Esophagus muscularis mucosa (tissue), 4 donors: ENCODE results near the gene LEMD3.

Experiments
- CTCF ChIP-seq, 3 experiments: fragments of 200-600 bp in 2 of 3; fragments of 450-650 bp in 1 of 3; sonication (generic) in 2 of 3; IDR thresholded peaks; one replicate each; pipeline ENCODE4 v1.5.1; 2017 to 2019; ENCODE audit warnings: antibody characterized with exemption in 3 of 3, mild to moderate bottlenecking in 2 of 3, moderate library complexity in 1 of 3
- EP300 ChIP-seq: sonication (generic); formaldehyde crosslinking; IDR thresholded peaks from one replicate; pipeline ENCODE4 v1.6.1; 2017; ENCODE audit warnings: antibody characterized with exemption
- POLR2A ChIP-seq: fragments of 450-650 bp; IDR thresholded peaks from one replicate; pipeline ENCODE4 v1.6.1; 2017; ENCODE audit warnings: antibody characterized with exemption, moderate library complexity, mild to moderate bottlenecking, low read depth
- POLR2AphosphoS5 ChIP-seq, 2 donors: sonication (generic); formaldehyde crosslinking; IDR thresholded peaks; one replicate each; pipeline ENCODE4 v1.6.1; 2017; ENCODE audit warnings: antibody characterized with exemption in 2 of 2

DNA sequence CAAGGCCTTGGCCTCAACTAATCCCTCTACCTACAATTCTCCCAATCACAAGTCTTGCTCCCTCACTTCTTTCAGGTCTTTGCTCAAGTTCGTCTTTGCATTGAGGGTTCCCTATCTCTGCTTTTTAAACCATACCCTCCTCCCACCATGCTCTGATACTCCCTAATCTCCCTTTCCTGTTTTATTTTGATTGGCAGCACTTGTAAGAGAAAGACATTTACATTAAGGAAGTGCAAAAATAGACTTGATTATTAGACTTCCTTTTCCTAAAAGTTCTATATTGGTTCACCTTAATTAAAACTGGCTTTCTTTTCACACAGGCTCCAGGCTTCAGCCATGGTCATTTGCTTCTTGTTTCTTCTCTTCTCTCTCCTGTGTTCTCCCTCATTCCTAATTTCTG lies 30.0 kb upstream of the LEMD3 start:
- no peak for TF ChIP-seq CTCF (IDR thresholded peaks at IDR 0.05)
- TF ChIP-seq POLR2AphosphoS5 (IDR thresholded peaks at IDR 0.05): no peak
- TF ChIP-seq POLR2A: no peak
- TF ChIP-seq EP300: no peak
